HG02852 (cell line): Measurements from ENCODE around the gene ZNF70.

ENCODE experiments used
- ATAC-seq: cut with Tn5 transposase; IDR thresholded peaks from one replicate; pipeline ENCODE4 v1.9.1; 2021; ENCODE audit warnings: mild to moderate bottlenecking, moderate library complexity; ENCODE audit not compliant: unreplicated experiment

ZNF70 gene

DNA sequence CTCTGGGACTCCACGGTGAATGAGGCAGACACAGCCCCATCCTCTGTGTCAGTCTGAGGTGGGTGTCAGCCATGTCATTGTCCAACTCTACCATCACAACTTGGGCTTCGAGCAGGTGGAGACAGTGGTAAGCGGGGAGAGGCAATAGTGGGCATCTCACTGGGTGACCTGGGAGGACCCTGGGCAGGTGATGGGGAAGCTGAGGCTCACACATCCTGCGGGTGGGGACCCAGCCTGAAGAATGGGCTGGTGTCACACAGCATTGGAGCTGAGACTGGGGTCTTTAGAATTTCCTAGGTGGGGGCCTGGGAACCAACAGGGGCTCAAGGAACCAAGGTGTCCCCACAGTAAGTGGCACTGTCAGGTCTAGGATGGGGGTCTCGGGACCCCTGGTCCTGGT is 28.8 kb upstream of the ZNF70 start:
- no peak for ATAC-seq

DNA sequence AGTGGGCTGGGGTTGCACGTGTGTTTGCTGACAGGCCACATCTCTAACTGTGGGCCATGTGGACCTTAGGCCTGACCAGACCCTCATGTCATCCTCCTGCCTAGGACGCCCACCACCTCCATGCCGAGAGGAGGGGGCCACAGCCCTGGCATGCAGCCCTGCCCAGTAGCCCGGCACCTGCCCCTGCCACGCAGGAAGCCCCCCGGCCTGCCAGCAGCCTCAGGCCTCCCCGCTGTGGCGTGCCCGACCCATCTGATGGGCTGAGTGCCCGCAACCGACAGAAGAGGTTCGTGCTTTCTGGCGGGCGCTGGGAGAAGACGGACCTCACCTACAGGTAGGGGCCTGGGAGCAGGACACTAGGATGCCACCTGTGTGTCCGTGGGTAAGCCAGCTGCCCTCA is 28.2 kb upstream of the ZNF70 start:
- ATAC-seq, result no peak

DNA sequence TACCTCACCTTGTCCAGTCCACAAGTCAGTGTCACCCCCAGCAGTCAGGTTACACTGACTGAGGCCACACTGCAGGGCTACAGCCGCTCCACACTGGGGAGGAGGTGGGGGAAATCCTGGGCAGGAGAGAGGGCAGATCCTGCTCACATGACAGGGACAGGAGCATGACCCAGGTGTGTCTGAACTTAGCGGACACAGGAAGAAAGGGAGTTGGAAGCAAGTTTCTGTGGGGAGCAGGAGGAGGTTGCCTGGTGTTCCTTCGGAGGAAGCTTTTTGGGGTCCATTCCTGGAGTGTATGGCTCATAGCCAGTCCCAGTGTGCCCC is 27.6 kb upstream of the ZNF70 start:
- no peak for ATAC-seq

GRCh38 chr22:23777776-23778576 is 27.1 kb upstream of the ZNF70 start:
- ATAC-seq, result no peak

- ATAC-seq, result no peak
Observed at GRCh38 chr22:23775779-23776375, 25.0 kb upstream of the ZNF70 start.

GRCh38 chr22:23774922-23775436 is 24.1 kb upstream of the ZNF70 start:
- no peak for ATAC-seq

- ATAC-seq, result no peak
Observed at GRCh38 chr22:23774114-23774921, 23.4 kb upstream of the ZNF70 start.

DNA sequence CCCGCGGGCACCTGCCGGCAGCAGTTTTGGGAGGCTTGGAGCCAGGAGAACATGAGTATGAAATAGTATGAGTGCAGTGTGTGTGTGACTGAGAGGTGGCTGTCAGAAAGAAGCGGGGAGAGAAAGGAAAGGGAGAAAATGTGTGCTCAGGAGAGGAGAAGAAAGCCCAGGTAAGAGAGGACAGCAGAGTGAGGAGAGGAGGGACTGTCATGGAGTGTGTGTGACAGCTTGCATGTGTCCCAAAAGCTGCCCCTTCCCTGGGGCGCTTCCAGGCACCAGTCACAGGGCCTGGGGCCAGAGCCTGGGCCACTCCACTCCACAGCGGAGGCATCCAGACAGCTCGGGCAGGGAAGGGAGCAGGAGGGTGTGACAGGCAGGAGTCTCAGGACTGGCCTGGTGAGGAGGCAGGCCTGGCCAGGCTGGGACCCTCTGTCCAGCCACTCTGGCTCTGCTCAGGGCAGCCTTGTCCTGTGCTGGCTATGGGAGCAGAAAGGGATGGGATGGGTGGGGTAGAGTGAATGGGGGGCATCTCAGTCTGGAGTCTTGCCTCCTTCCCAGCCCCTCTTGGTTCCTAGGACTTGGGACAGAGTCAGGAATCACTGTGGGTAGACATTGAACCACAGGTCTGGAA is 22.7 kb upstream of the ZNF70 start:
- no peak for ATAC-seq

DNA sequence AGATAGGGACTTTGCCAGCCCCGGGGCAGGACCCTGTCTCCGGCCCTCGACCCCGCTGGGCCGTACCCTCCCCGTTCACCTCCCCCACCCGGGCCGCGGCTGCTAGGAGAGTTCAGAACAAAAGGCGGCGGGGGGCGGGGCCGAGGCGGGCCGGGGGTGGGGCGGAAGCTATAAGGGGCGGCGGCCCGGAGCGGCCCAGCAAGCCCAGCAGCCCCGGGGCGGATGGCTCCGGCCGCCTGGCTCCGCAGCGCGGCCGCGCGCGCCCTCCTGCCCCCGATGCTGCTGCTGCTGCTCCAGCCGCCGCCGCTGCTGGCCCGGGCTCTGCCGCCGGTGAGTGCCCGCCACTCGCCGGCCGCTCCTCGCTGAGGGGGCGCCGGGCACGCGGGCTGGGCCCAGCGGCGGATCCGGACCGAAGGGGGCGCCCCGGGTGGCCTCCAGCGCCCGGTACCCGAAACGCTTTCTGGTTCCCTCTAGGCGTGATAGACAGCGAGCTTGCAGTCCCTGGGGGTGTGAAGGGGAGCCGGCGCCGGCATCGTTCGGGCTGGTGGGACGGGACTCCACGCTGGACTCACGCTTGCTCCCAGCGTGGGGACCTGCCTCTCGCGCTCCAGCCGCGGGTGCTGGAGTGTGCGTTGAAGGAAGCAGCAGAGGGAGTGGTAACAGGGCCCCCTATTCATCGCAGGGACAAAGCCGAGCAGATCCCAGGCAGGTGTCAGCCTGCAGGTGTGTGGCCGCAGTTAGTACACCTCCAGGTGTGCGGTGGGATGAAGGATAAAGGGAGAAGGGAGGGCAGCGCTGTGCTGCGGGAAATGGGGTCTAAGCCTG is 21.9 kb upstream of the ZNF70 start, which contains the start of gene MMP11:
Gene MMP11, plus strand, starts transcription at position 201 of the 825 bp plus-strand sequence. Its CDS starts 22 bp downstream, at position 223.
- ATAC-seq, result no peak

- ATAC-seq, result no peak
Observed at GRCh38 chr22:23772315-23772648, 21.4 kb upstream of the ZNF70 start.

- no peak for ATAC-seq
Observed at GRCh38 chr22:23769321-23769965, 18.5 kb upstream of the ZNF70 start.

GRCh38 chr22:23767673-23768548 is 17.0 kb upstream of the ZNF70 start, which contains the start of gene CHCHD10:
Gene CHCHD10, minus strand, starts transcription at chr22:23767972. Its CDS starts 98 bp downstream, at chr22:23767874.
- ATAC-seq, result peak; percentile 41

DNA sequence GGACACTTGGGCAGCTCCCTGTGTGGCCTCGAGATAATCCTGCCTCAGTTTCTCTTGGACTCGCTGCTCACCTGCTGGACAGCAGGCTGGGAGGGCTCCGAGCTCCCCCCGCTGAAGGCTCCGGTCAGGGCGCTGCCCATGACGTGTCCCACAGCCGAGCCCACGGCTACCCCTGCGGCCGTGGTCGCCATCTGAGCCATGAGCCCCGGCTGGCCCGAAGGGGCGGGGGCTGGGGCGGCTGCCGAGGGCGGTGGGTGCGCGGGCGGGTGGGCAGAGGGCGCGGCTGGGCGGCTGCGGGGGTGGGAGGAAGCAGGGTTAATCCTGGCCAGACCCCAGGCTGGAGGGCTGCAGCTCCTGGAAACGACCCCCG is 16.4 kb upstream of the ZNF70 start:
- no peak for ATAC-seq

- no peak for ATAC-seq
Observed at GRCh38 chr22:23764899-23765881, 14.3 kb upstream of the ZNF70 start.

DNA sequence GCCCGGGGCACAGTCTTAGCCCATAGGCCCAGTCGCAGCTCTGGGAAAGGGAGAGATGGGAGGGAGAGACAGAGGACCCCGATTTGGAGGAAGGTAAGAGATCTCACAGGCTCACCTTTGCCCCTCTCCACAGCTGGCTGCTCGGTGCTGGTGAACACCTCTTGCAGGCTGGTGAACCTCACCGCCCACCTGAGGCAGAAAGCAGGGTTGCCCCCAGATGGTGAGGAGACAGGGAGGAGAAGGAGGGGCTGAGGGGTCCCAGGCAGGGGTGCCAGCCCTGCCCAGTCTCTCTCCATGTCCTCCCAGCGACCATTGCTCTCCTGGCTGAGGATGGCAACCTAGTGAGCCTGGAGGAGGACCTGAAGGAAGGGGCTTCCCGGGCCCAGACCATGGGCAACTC is 13.0 kb upstream of the ZNF70 start:
- no peak for ATAC-seq

- ATAC-seq, result no peak
Observed at GRCh38 chr22:23763579-23763945, 12.7 kb upstream of the ZNF70 start.

DNA sequence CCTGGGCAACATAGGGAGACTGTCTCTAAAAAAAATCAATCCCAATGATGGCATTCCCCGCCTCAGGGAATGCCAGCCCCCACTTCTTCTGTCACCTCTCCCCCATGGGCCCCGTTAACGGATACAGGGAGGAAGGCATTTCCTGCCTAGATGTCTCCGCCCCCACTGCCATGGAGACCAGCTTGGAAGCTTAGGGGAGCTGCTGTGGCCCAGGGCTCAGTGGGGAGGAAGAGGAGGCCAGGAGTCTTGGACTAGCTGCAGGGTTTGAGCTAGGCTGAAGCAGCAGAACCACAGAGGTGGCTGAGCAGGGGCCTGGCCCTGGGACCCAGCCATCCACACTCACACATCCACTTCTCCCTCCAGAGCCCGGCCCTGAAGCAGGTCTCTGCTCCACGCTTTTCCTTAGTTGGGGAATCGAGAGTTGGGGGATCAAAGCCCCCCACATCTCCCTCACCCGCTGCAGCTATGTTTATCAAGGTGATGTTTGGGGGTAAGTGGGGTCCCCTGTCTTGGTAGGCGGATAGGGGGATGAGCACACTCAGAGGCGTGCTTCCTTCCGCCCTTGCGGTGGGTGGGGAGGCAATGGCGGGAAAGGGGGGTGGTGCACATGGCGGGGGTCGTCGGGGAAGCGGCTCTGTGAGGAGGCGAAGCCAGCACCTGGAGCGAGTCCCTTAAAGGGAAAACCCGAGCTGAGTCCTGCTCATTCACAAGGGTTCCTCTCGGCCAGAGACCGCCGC is 12.1 kb upstream of the ZNF70 start, which contains the start of gene C22orf15:
Gene C22orf15, plus strand, starts transcription at position 149 of the 737 bp plus-strand sequence. Its CDS starts 317 bp downstream, at position 466.
- no peak for ATAC-seq
